NCI-H345 treated with DMSO at 0.1 percent for 48 hours (cell line): ENCODE data around the gene NDRG3.

Source experiments
- DNase-seq: peaks from one replicate; lab custom pipeline; 2025; ENCODE audit not compliant: unreplicated experiment; lab: John Stamatoyannopoulos, UW

Gene NDRG3

DNA sequence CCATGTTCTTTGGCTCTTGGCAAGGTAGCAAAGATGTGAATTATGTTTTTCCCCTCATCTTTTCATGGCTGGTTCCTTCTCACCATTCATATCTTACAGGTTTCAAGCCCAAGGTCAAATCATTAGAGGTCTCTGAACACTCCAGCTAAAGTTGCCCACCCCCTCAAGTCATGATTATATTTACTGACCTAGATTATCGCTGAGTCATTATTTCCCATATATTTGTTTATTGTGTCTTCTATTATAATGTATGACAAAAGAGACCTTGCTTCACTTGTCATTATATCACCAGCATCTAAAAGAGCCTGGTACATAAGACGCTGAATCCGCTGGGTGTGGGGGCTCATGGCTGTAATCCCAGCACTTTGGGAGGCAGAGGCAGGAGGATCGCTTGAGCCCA, 15.2 kb upstream of the NDRG3 start:
- no peak for DNase-seq

DNA sequence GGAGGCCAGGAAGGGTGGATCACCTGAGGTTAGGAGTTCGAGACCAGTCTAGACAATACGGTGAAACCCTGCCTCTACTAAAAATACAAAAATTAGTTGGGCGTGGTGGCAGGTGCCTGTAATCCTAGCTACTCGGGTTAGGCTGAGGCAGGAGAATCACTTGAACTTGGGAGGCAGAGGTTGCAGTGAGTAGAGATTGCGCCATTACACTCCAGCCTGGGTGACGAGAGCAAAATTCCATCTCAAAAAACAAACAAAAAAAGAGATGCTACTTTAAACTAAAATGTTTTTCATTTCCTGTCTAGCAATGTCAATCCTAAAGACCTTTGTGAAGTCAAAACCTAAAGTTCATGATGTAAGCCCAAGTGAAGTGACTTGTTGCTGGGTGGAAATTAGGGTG, 14.8 kb upstream of the NDRG3 start:
- DNase-seq = no peak

DNA sequence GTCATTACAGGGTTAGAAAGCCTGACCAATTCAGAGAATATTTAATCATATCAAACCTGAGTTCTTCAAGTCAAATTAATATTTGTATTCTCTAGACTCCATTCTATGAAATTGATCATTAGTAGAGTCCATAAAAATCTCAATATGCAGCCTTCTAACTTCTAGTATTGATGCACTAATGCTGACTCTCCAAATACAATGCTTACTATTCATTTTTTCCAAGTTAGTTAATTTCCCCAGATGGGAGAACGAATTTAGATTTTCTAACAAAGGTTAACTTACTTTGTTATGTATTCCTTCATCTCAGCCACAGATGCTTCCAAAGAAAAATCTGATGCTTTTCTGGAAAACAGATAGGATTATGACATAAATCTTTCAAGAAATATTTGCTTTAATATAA, 12.4 kb upstream of the NDRG3 start:
- no peak for DNase-seq

DNA sequence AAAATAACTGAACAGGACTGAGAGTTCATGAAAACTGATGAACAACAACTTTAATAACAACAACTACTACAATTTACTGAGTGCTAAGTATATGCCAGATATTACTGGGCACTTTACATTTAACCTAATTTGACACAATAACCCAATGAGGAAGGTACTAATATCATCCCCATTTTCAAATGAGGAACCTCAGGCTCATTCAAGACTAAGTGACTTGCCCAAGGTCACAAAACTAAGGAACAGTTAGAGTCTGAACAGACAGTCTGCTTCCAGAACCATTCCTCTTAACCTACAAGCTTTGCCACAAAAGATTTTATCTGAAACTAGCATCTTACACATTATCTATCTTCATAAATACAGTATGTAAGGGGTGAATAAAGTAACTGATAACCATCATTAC, 10.6 kb upstream of the NDRG3 start:
- no peak for DNase-seq

DNA sequence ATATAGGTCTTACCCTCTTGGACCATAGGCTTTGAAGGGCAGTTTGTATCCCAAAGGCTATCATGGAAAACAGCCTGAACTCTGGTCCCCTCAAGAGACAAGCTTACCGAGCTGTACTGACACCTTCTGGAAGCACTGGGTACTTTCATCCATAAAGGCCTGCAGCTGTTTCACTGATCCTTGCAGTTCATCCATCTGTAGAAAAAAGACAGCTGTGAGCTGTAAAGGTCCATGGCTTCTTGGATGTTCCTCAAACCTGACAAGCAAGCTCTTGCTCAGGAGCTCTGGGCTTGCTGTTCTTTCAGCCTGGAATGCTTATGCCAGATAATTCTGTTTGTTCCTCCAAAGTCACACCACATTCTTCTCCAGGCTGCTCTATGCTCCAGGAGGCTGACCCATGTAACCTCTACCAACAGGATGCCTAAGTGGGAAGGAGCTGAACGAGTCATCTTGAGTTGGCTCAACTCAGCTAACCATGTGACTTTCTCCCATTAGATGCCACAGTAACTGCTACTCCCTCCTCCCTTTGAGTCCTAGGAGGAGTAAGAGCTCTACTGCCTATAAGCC, 8.8 kb upstream of the NDRG3 start:
- peak; percentile 28 for DNase-seq

DNA sequence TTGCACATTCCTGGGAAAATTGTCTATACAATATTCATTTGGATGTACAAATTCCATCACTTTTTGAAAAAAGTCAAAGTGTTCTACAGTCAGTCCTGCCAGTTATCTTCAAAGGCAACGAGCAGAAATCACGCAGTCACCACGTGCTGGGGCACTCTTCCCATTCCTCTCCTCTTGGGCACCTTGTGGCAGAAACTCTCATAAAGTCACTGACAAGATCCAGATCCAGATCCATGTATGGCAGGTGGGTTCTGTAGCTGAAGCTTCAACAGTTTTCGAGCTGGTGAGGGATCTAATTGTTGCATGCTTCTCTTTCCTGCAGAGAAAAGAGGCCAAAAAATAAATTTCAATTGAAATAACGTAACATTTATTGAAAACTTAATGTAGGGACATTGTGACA, 6.7 kb upstream of the NDRG3 start:
- no peak for DNase-seq

DNA sequence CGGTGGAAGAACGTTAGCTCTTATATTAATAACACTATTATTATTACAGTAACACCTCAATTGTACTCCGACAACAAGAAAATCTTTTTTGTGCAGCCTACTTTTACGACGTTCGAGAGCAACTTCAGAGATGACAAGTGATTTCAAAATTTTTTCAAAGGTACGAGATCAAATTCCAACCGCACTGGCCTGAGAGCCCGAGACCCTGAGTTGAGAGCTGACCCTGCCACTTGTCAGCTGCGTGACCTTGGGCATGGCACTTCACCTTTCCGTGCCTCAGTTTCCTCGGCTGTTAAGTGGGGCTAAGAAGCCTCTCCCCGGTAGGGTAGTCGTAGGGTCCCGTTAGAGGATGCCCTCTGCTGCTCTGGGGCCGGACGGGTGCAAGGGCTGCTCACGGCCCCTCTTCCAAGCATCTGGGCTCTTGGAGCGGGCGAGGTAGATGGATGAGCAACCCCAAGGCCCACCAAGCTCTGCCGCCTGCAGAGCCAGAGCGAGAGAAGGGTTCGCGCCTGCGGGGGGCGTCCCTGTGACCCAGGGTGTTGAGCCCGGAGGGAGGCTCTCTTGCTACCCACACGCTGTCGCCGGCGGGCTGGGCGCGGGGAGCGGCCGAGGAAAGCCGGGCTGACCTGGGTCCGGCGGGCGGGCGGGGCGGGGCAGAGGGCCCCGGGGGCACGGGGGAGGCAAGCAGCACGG, 510 bp downstream of the NDRG3 start:
- DNase-seq = no peak

DNA sequence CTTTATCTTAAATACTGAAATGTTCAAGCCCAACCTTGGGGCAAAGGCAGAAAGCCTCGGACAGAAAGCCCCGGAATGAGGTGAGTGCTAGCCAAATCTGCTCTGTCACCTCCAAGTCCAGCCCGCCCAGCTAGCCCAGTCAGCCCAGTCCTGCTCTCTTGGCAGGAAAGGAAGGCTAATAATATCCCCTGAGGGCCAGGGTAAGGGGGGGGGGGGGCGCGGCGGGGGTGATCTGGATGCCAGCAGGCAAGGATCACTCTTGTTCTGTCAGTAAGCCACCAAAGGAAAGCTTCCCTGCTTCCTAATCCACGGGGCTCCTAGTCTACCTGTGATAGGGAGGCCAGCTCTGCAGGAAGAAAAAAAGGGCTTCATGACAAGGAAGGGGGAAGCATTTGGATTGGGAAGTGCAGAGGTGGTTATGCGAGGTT, 1.1 kb downstream of the NDRG3 start:
- DNase-seq = no peak

DNA sequence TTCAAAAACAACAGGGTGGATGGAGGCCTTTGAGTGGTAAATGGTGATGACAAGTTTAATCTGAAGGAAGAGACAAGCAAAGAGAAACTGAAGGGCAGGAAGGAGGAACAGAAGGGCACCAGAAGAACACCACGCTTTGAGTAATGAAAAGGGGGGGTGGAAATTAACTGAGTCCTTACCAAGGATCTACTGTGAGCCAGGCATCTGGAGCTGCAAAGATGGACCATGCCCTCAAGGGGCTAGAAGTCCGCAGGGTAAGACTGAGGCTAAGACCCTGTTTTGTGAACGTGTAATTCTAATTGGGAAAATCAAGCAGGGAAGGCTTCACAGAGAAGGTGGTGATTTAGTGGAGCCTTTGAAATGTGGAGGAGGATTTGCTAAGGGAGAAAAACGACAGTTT, 1.6 kb downstream of the NDRG3 start:
- no peak for DNase-seq

DNA sequence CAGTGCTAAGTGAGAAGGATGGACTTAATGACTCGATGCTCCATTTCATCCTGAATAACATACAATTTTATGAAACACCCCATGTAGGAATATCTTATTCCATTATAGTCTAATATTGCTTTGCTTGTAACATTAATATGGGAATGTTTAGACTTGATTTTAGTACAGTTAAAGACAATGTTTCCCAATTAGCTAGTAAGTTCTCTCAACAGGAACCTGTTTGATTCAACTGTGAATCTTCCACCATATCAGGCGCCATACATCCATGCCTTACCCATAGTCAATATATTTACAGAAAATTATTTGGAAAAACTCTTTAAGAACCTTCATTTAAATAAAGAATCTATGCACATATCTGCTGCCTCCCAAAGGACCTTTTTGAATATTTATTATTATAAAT, 3.3 kb downstream of the NDRG3 start:
- DNase-seq = no peak

DNA sequence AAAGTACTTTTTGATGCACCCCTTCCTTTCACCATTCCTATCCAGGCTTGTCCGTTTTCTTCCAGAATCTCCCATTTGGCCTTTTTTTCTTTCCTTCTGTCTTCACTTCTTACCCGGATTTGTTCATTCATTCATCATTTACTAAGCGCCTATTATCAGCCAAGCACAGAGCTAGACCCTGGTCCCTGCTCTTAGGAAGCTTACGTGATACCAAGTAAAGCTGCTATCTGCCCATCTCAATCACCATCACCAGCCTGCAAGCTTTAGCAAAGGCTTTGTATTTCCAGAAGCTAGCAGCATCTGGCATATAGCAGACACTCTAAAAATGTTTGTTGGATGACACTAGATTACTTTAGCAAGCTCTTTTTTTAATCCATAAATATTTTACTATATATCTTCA, 4.8 kb downstream of the NDRG3 start:
- no peak for DNase-seq

DNA sequence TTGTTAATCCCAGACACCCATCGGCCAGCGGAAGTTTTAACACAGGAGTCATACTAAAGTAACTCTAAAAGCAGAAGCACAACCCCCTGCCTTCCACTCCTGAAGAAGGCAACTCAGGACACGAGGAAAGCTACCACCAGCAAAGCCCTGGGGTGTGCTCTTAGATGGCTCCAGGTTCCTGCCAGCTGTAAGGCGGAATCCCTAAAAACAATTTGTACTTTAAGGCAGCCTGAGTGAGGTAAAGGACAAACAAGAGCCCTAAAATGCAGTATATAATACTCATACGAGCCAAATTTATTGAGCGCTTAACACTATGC, 8.7 kb downstream of the NDRG3 start:
- no peak for DNase-seq

DNA sequence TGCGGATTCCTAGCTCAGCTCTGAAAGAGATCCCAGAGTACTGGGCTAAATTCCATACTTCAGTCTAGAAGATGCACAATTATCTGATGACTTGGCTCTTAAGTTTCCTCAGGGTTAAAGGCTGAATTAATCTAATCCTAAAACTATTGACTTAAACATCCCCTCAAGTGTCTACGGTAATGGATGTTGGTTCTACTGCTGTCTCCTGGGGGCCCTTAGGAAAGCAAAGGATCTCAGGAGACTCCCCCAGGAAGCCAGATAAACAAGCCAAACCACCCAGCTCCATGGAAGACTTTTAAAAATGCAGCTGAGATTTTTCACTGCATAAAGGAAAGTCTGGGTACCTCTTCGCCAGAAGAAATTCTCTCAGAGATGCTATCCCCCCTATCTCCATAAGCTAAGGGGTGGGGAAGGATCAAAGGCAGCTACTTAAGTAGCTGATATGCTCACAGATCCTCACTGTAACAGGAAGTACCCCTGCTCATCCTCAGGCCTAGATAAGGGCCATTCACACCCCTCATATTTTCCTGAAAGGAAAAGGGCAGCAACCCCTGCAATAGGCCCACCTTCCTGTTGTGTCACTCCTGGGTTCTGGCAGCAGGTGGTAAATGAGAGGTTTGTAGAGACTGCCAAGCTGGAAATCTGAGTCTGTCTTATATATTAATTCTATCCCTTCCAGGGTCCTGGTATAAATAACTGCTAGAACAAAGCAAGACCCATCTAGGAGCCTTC, 9.3 kb downstream of the NDRG3 start:
- no peak for DNase-seq

DNA sequence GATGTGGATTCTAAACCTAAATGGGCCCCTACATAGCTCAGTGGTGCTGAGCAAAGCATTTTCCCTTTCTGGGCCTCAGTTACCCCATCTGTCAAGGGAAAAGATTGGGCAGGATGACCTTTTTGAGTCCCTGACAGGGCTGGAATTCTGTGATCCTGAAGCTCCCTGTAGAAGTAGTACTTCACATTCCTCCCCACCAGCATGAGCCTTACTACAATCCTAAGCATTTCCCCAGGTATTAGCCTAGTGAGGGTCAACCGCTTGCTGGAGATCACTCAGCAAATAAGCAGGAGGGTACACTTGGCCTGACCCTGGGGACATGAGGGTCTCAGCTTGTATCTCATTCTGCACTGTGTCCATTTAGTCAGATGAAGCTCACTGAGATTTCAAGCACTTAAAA, 13.4 kb downstream of the NDRG3 start:
- DNase-seq = no peak

DNA sequence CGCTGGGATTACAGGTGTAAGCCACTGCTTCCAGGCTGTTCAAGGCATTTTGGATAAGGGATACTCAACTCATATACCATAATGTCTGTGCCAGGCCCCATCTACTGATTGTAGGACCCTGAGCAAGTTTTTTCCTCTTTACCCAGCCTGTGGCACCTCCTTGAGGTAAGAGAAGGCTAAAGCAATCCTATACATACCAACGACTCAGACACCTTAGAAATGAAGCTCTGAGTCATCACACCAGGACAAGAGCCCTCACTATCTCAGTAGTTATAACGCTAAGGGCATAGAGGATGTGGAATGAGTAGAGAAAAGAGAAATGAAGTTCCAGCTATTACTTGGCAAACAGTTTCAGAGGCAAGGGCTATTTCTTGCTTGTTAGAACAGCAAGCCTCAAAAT, 16.9 kb downstream of the NDRG3 start:
- no peak for DNase-seq

DNA sequence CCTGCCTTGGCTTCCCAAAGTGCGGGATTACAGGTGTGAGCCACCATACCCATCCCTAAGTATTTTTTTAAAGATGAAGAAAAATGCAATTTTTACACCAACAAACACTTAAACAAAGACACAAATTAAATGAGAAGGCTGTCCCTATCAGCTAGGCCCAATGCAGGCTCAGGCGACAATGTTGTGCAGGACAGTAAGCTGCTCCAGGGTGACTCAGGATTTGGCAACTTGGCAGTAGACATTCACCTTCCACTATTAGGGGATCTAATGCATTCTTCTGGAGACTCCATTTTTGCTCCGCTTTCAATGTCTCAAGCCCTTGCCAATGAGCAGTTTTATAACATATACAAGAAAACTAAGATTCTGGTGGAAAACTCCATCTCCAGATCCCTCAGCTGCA, 19.7 kb downstream of the NDRG3 start:
- no peak for DNase-seq

DNA sequence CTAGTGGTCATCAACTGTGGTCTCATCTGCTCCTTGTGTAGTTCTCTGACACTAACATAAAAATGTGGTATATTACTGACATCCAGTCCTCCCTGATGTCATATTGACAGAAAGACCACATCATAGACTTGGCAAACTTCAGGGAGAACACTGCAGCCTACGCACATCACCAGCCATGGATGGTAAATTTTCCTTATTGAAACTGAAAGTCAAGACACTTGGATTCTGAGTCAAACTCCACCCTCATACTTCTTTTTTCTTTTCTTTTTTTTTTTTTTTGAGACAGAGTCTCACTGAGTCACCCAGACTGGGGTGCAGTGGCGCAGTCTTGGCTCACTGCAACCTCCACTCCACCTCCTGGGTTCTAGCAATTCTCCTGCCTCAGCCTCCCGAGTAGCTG, 25.4 kb downstream of the NDRG3 start:
- DNase-seq = no peak

DNA sequence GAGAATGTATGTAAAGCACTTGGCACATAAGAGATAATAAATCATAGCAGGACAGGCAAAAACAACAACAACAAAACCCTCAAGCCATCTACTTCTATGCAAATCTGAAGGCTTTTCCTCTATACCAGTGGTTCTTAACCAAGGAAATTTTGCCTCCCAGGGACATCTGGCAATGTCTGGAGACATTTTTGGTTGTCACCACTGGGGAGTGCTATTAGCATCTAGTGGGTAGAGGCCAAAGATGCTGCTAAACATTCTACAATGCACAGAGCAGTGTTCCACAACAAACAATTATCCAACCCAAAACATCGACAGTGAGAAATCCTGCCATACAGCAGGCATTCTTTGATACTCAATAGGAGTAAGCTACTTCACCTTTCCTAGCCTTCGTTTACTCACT, 28.2 kb downstream of the NDRG3 start:
- no peak for DNase-seq

DNA sequence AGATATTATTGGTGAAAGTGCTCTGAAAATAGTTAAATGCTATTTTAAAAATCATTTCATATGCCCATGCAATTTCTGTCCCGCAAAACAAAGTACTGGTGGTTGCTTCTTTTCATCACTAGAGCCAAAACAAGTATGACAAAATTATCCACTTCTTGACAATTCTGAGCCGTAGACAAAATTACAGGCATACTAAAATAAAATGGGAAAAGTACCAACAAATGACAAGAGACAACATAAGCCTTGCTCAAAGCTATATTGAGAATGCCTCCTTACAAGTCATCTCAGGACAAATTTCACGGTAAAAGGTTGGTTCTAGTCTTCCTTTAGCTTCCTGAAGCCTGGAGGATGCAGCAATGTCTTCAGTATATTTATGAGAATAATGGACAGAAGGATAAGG, 28.9 kb downstream of the NDRG3 start:
- no peak for DNase-seq

DNA sequence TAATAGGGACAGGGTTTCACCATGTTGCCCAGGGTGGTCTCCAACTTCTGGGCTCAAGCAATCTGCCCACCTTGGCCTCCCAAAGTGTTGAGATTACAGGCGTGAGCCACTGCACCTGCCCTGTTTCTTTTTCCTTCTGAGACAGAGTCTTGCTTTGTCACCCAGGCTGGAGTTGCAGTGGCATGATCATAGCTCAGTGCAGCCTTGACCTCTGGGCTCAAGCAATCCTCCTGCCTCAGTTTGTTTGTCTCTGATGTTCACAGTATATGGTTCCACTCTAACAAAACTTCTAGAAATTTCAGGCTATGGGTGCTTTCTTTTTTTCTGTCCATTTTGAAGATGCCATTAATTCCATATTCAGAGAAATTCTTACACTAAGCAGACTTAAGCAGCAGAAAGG, 33.1 kb downstream of the NDRG3 start:
- DNase-seq = no peak

DNA sequence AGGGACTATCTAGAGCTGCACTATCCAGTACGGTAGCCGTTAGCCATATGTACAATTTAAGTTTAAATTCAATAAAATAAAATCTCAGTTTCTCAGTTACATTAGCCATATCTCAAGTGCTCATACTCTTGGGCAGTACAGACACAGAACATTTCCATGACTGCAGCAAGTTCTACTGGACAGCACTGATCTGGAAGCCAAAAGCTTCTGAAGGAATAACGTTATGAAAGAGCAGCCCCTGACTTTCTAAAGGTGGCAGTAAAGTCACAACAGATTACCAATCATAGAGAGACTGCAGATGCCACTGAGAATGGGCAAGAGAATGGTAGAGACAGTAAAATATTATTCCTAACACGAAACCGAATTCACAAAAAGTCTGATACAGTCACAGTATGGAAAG, 36.8 kb downstream of the NDRG3 start:
- no peak for DNase-seq

DNA sequence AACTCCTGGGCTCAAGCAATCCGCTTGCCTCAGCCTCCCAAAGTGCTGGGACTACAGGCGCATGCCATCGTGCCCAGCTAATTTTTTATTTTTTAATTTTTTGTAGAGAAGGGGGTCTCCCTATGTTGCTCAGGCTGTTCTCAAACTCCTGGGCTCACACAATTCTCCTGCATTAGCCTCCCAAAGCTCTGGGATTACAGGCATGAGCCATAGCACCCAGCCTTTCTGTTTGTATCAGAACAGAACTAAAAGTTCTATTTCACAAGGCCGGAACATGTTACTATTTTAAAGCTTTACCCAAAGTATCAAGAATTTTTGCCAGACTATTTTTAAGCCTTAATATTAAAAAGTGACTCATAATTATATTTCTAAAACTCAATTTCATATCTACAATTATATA, 42.4 kb downstream of the NDRG3 start:
- no peak for DNase-seq

DNA sequence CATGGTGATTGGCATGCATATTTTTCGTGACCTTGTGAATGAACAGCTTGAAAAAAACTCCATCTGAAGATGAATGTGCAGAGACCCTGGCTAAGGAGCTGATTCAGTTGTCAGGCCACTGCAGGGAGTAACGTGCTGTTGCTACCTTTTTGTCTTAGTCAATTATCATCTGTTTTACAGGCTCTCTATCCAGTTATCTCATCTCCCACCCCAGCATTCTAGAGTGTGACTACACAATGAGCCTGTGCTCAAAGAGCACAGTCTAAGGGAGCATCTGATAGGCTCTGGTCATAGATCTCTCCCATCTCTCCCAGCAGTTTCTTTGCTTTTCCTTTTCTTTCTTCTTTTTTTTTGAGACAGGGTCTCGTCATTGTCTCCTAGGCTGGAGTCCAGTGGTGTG, 45.5 kb downstream of the NDRG3 start:
- DNase-seq = no peak
